ENCODE measurements around the gene CTBP1. TPM values are rescaled to one million over a fixed set of nuclear protein-coding genes. Genes with fewer than 3 reads are reported as not detected.

Gene CTBP1
- total RNA-seq, 1 experiment from 2014 or later: 223 TPM

GRCh38 chr4:1172228-1172851, 76.6 kb downstream of the CTBP1 start, which contains the start of gene SPON2:
TSS of gene SPON2 (minus strand) at chr4:1172583.
- Histone ChIP-seq H3K4me3 (ENCODE audit: low read length) (no peak within 1 kb of the TSS), H3K4me2 (ENCODE audit: low read length) (no peak within 1 kb of the TSS)
- TF ChIP-seq EZH2 (IDR thresholded peaks at IDR 0.05; ENCODE audit: low read length, unreplicated experiment): peak; percentile 83
- no peak for TF ChIP-seq EZH2phosphoT487 (IDR thresholded peaks at IDR 0.05; ENCODE audit: borderline replicate concordance, low read length)

DNA sequence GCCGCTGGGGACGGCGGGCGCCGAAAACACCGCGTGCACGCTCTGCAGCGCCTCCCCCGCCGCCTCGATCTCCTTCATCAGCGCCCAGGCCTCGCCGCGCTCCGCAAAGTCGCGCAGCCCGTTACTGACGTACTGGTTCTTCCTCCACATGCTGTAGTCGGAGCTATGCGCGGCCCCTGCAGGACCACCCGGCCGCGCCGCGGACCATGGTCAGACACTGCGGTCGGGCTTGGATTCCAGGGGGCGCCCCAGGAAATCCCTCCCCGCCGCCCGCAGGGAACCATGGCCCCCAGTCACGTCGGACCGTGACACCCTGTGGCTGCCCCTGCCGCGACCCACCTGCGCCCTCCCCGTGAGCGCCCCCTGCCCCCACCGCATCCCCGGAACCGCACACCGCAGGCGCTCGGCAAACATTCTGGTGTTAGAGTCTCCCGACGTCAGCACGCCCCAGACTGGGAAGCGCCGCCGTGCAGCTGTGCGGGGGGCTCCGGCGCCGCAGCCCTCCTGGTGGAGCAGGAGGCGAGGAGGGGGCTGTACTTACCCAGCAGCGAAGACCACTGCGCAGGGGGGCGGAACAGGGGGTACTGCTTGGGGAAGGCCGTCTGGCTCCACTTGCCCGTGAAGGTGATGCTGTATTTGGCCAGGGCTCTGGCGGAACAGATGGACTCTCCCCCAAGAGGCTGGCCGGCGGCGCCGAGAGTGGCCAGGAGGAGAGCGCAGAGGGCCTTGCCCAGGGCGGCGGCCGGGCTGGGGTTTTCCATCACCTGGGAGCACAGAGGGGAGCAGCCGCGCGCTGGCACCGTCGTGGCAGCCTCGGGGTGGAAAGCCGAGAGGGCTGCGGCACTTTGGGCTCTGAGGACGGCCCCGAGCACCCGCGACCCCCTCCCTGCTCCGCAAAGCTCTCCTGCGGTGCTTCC, 77.4 kb downstream of the CTBP1 start:
- H3K9me3 ChIP-seq (ENCODE audit: low read length): no peaks in the 10 kb centered on the region
- H2AFZ ChIP-seq (ENCODE audit: low read length): no peak overlapping the region
- no peak overlapping the region for H3K27ac ChIP-seq (ENCODE audit: low read length)
- H3K27me3 ChIP-seq (ENCODE audit: low read length): peaks cover 15% of the 10 kb centered on the region
- H3K79me2 ChIP-seq (ENCODE audit: low read length): no peaks in the 10 kb centered on the region
- no peaks in the 10 kb centered on the region for H3F3A ChIP-seq (ENCODE audit: low read length, unreplicated experiment)
- ATAC-seq (no peak), DNase-seq (no peak)
- CTCF ChIA-PET: interaction anchor here (0.6 kb wide), 1 partner anchor 14 kb away, joined by 3 read pairs; no protein-coding TSS in a partner anchor
- no peak overlapping the region for H3K4me3 ChIP-seq (ENCODE audit: low read length)
- POLR2A ChIA-PET (ENCODE audit: unreplicated experiment): no interaction called here
- no peak overlapping the region for H3K4me2 ChIP-seq (ENCODE audit: low read length)
- intact Hi-C loops (cut with micrococcal nuclease): no loop called here
- H3K9ac ChIP-seq (ENCODE audit: low read length): no peak overlapping the region
- no peaks in the 10 kb centered on the region for H3K36me3 ChIP-seq (ENCODE audit: low read depth, low read length)
- no peak for TF ChIP-seq CTCF (conservative IDR thresholded peaks at IDR 0.05; ENCODE audit: low read depth, low read length)
- peak; percentile 26 for TF ChIP-seq EZH2 (IDR thresholded peaks at IDR 0.05; ENCODE audit: low read length, unreplicated experiment)
- H3K9me2 ChIP-seq (replicated peaks; ENCODE audit: low read length): no peaks in the 10 kb centered on the region
- H3K4me1 ChIP-seq (ENCODE audit: insufficient read depth, low read length): no peaks in the 10 kb centered on the region
- H4K20me1 ChIP-seq (ENCODE audit: low read length): no peaks in the 10 kb centered on the region
- no TSS peak for BruUV-seq (replicated peaks)

More at GRCh38 chr4:1172228-1172851, 76.6 kb downstream of the CTBP1 start, which contains the start of gene SPON2:
- Histone ChIP-seq H3K4me1 (ENCODE audit: insufficient read depth, low read length) (peaks cover 3% of the 10 kb centered on the region; the same call in 1 of the 2 replicates), H4K20me1 (ENCODE audit: low read length) (no peaks in the 10 kb centered on the region), H3K27me3 (ENCODE audit: low read length) (peaks cover 15% of the 10 kb centered on the region), H3K79me2 (ENCODE audit: low read length) (no peaks in the 10 kb centered on the region), H2AFZ (ENCODE audit: low read length) (no peak within 1 kb of the TSS), H3K9me2 (replicated peaks; ENCODE audit: low read length) (no peaks in the 10 kb centered on the region), H3F3A (ENCODE audit: low read length, unreplicated experiment) (no peaks in the 10 kb centered on the region), H3K9me3 (ENCODE audit: low read length) (no peaks in the 10 kb centered on the region), H3K27ac (ENCODE audit: low read length) (no peak within 1 kb of the TSS), H3K9ac (ENCODE audit: low read length) (no peak within 1 kb of the TSS), H3K36me3 (ENCODE audit: low read depth, low read length) (no peaks in the 10 kb centered on the region)
- no TSS peak for BruUV-seq (replicated peaks)
- DNase-seq (no peak), ATAC-seq (no peak)
- intact Hi-C loops (cut with micrococcal nuclease): no loop called here
- ChIA-PET POLR2A (ENCODE audit: unreplicated experiment) (interaction anchor here (0.5 kb wide), 1 partner anchor 11 kb away, joined by 4 read pairs; no protein-coding TSS in a partner anchor), CTCF (interaction anchor here (0.6 kb wide), 1 partner anchor 13 kb away, joined by 3 read pairs; no protein-coding TSS in a partner anchor)

DNA sequence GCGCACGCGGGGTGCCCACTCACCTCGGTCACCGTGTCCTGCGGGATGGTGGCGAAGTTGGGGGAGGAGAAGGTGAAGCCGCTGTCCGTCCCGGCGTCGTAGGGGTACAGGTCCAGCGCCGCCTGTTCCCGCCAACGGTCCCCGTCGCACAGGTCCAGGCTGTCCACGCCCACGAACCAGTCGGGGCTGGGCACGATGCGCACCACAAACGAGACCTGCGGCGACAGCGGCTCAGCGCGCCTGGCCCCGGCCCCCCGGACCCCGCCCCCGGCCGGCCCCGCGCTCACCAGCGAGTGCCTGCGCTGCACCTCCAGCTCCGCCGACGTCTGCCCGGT, 78.0 kb downstream of the CTBP1 start:
- ATAC-seq (no peak), DNase-seq (no peak)
- no peak overlapping the region for H3K27ac ChIP-seq (ENCODE audit: low read length)
- ChIA-PET POLR2A (ENCODE audit: unreplicated experiment) (no interaction called here), CTCF (no interaction called here)
- no peak overlapping the region for H2AFZ ChIP-seq (ENCODE audit: low read length)
- no peak overlapping the region for H3K4me2 ChIP-seq (ENCODE audit: low read length)
- H3K4me1 ChIP-seq (ENCODE audit: insufficient read depth, low read length): no peaks in the 10 kb centered on the region
- H3K9me3 ChIP-seq (ENCODE audit: low read length): no peaks in the 10 kb centered on the region
- no peaks in the 10 kb centered on the region for H3F3A ChIP-seq (ENCODE audit: low read length, unreplicated experiment)
- H3K36me3 ChIP-seq (ENCODE audit: low read depth, low read length): no peaks in the 10 kb centered on the region
- H4K20me1 ChIP-seq (ENCODE audit: low read length): no peaks in the 10 kb centered on the region
- H3K9me2 ChIP-seq (replicated peaks; ENCODE audit: low read length): no peaks in the 10 kb centered on the region
- H3K79me2 ChIP-seq (ENCODE audit: low read length): no peaks in the 10 kb centered on the region
- H3K9ac ChIP-seq (ENCODE audit: low read length): no peak overlapping the region
- H3K27me3 ChIP-seq (ENCODE audit: low read length): peaks cover 15% of the 10 kb centered on the region
- H3K4me3 ChIP-seq (ENCODE audit: low read length): no peak overlapping the region
- no TSS peak for BruUV-seq (replicated peaks)
- intact Hi-C loops (cut with micrococcal nuclease): no loop called here
- no peak for TF ChIP-seq EZH2 (IDR thresholded peaks at IDR 0.05; ENCODE audit: low read length, unreplicated experiment)

Data from PC-3 (cell line).